Smooth muscle cell (in vitro differentiated cells): ENCODE measurements around the gene RNU1-1. TPM values are rescaled to one million over a fixed set of nuclear protein-coding genes. Genes with fewer than 3 reads are reported as not detected.
"Not testable (repeated sequence)": the region's sequence is repeated elsewhere in the genome, so short reads cannot be mapped to it uniquely, and the experiment has no call there.

Experiments
- DNase-seq: peaks from one replicate; lab custom pipeline; 2025; ENCODE audit not compliant: unreplicated experiment; lab: John Stamatoyannopoulos, UW
- H2AFZ ChIP-seq: fragments of 200-600 bp; sonication (generic); 2 replicates; pipeline ENCODE4 v1.6.0; 2016; ENCODE audit warnings: antibody characterized with exemption, low read depth, mild to moderate bottlenecking
- H3F3A ChIP-seq: fragments of 200-600 bp; sonication (generic); 2 replicates; pipeline ENCODE4 v1.6.0; 2017; ENCODE audit warnings: antibody characterized with exemption, low read depth
- H3K27ac ChIP-seq: fragments of 200-600 bp; sonication (generic); 2 replicates; pipeline ENCODE4 v1.5.1; 2016; ENCODE audit warnings: low read depth, mild to moderate bottlenecking
- H3K27me3 ChIP-seq: fragments of 200-600 bp; sonication (generic); 2 replicates; pipeline ENCODE4 v1.6.1; 2016; ENCODE audit warnings: low read depth, mild to moderate bottlenecking
- H3K36me3 ChIP-seq: fragments of 200-600 bp; sonication (generic); 2 replicates; pipeline ENCODE4 v1.5.1; 2016; ENCODE audit warnings: low read depth
- H3K4me1 ChIP-seq: fragments of 200-600 bp; sonication (generic); 2 replicates; pipeline ENCODE4 v1.5.1; 2016; ENCODE audit warnings: low read depth
- H3K4me2 ChIP-seq: fragments of 200-600 bp; sonication (generic); 2 replicates; pipeline ENCODE4 v1.6.0; 2016; ENCODE audit warnings: mild to moderate bottlenecking
- H3K4me3 ChIP-seq: fragments of 200-600 bp; sonication (generic); 2 replicates; pipeline ENCODE4 v1.5.1; 2016; ENCODE audit warnings: mild to moderate bottlenecking
- H3K79me2 ChIP-seq: fragments of 200-600 bp; sonication (generic); 2 replicates; pipeline ENCODE4 v1.6.0; 2016; ENCODE audit warnings: low read depth, mild to moderate bottlenecking
- H3K9ac ChIP-seq: fragments of 200-600 bp; sonication (generic); 2 replicates; pipeline ENCODE4 v1.6.0; 2016; ENCODE audit warnings: low read depth
- H3K9me3 ChIP-seq: fragments of 200-600 bp; sonication (generic); replicated peaks from 2 replicates; pipeline ENCODE4 v1.5.1; 2016; ENCODE audit warnings: low read depth
- H4K20me1 ChIP-seq: fragments of 200-600 bp; sonication (generic); 2 replicates; pipeline ENCODE4 v1.6.0; 2016; ENCODE audit warnings: low read depth
- WGBS: methylation state at CpG from one replicate; pipeline ENCODE4 v1.1.7; 2016; ENCODE audit warnings: low lambda C conversion rate; 5-methylcytosine and 5-hydroxymethylcytosine counted together
- polyA plus RNA-seq: library from polyadenylated mRNA; unstranded; fragments of >200 nt; fragmentation: Nextera tagmentation; extraction: Ambion mirVana; gene quantifications from 2 replicates; pipeline ENCODE4 v1.2.1, GENCODE V29; 2016
- total RNA-seq: library from RNA; depleted of rRNA; stranded (reverse); fragments of >200 nt; gene quantifications from 2 replicates; pipeline ENCODE4 v1.2.3, GENCODE V29; 2014

Gene RNU1-1
- total RNA-seq (under 0.01 TPM in 2 replicates), polyA plus RNA-seq (4.2 and 6.4 TPM in 2 replicates)

DNA sequence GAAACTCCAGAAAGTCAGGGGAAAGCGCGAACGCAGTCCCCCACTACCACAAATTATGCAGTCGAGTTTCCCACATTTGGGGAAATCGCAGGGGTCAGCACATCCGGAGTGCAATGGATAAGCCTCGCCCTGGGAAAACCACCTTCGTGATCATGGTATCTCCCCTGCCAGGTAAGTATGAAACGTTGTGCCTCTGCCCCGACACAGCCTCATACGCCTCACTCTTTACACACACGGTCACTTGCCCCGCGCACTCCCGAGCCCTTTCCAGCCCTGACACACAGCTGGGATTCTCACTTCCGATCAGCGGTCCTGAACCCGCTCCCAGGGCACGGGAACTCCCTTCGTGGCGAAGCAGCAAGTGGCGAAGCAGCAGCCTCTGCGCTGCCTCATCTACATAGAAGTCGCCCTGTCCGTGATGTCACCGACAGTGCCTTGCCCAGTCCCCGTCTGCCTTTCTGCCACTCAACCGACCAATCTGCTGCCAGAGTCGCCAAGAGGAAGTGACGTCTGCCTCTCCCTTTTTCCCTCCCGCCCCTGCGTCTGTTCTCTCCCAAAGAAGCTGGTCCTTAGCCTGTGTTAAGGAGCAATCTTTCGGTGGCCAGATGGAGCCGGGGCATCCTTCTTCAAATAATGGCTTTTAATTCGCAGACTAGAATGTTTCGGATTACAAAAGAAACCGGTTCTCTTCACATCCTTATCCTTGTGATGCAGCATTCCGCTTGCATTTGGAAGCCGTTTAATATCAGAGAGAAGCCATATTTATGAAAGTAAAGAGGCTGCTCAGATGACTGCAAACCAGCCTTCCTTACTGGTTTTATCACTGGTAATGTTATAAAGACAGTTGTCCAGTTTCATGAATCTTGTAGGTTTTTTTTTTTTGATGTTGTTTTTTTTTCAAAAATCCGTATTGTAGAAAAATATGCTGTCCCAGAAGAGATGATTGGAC, at the start of gene RNU1-1:
Gene RNU1-1 (minus strand): TSS at position 179 of the 949 bp plus-strand sequence.
- Histone ChIP-seq H3K4me3 (peak within 1 kb of the TSS; percentile 63), H3K4me2 (peak within 1 kb of the TSS; percentile 87), H3K9ac (peak within 1 kb of the TSS; percentile 98), H2AFZ (peak within 1 kb of the TSS; percentile 92), H3K27ac (peak within 1 kb of the TSS; percentile 98)
- not testable (repeated sequence) for DNase-seq, H3F3A ChIP-seq, H3K27me3 ChIP-seq, H3K79me2 ChIP-seq, H3K36me3 ChIP-seq, H3K9me3 ChIP-seq, H4K20me1 ChIP-seq, H3K4me1 ChIP-seq
- WGBS: 4% methylated on average over 36 of the region's 40 CpGs

DNA sequence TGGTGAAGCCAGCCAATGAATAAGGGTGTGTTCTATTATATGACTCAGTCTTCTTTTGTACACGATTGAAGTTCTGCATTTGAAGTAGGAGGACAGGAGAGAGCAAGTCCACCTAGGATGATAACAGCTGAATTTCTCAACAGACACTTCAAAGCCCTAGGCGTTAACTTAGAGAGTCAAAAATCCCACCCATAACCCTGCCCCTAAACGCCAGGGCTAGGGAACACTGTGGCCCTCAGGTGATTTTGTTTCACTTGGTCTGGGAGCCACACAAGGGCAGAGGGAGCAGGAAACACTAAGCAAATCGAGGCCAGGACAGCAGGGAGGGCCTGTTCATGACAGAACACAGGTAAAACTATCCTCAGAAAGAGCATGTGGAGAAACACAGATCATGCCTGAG, 47.0 kb upstream of the RNU1-1 start:
- DNase-seq, H3K27me3 ChIP-seq, H3F3A ChIP-seq, H3K9ac ChIP-seq, H3K4me2 ChIP-seq, H3K79me2 ChIP-seq, H3K4me3 ChIP-seq, H3K4me1 ChIP-seq, H3K27ac ChIP-seq, H4K20me1 ChIP-seq, H3K36me3 ChIP-seq, H3K9me3 ChIP-seq, H2AFZ ChIP-seq: not testable (repeated sequence)
- 78% methylated on average over 4 of the region's 4 CpGs for WGBS

DNA sequence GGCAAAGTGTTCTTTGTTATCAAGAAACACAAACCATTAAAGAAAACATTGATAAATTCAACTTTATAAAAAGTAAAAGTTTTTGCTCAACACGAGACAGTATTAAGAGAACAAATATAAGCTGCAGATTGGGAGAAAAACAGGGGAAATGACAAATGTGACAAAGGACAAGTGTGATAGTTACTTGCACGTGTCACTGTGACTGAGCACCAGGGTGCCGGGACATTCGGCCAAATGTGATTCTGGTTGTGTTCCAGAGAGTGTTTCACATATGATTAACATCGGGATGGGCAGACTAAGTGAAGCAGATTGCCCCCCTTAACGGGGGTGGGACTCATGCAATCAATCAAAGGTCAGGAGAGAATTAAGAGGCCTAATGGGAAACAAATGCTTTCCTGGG, 46.4 kb upstream of the RNU1-1 start:
- 83% methylated on average over 6 of the region's 6 CpGs for WGBS
- H3K4me1 ChIP-seq, H3K27ac ChIP-seq, H3K36me3 ChIP-seq, H3K4me2 ChIP-seq, H3K27me3 ChIP-seq, H3F3A ChIP-seq, H4K20me1 ChIP-seq, H3K4me3 ChIP-seq, H3K79me2 ChIP-seq, H2AFZ ChIP-seq, H3K9ac ChIP-seq, H3K9me3 ChIP-seq, DNase-seq: not testable (repeated sequence)

DNA sequence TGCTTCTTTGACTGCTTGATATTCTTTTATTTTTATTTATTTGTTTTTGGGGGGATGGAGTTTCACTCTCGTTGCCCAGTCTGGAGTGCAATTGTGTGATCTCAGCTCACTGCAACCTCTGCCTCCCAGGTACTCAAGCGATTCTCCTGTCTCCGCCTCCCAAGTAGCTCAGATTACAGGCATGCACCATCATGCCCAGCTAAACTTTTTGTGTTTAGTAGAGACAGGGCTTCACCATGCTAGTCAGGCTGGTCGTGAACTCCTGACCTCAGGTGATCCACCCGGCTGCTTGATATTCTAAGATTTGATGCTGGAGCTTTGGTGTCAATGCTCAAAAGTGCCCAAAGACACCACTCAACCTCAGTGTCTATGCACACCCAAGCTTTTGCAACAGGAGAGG, 45.6 kb upstream of the RNU1-1 start:
- H3K9me3 ChIP-seq, H3K27me3 ChIP-seq, H3K36me3 ChIP-seq, H3K4me3 ChIP-seq, H3K9ac ChIP-seq, DNase-seq, H3F3A ChIP-seq, H3K4me2 ChIP-seq, H4K20me1 ChIP-seq, H3K27ac ChIP-seq, H3K4me1 ChIP-seq, H3K79me2 ChIP-seq, H2AFZ ChIP-seq: not testable (repeated sequence)
- no CpG with 5 or more reads among the region's 5 CpGs for WGBS

DNA sequence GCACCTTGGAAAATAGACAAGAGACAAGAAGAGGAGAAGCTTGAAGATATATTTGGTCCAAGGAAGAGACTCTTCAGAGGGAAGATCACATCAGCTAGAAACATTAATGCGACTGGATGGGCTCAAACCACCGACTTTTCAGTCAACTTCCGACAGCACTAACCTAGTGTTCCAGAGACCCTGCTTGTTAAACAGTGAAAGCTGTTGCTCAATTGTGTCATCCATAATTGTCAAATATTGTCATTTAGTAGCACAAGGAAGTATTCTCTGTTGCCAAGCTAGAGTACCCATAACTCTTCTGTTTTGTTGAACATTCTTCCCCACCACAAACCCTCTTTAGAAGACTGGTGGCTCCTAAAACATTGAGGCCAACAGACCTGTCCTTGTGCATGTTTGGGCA, 42.9 kb upstream of the RNU1-1 start:
- H3K9ac ChIP-seq, H4K20me1 ChIP-seq, H3K79me2 ChIP-seq, H2AFZ ChIP-seq, H3F3A ChIP-seq, H3K9me3 ChIP-seq, H3K27ac ChIP-seq, H3K36me3 ChIP-seq, H3K4me1 ChIP-seq, H3K4me2 ChIP-seq, H3K27me3 ChIP-seq, H3K4me3 ChIP-seq, DNase-seq: not testable (repeated sequence)
- 95% methylated on average over 3 of the region's 3 CpGs for WGBS

DNA sequence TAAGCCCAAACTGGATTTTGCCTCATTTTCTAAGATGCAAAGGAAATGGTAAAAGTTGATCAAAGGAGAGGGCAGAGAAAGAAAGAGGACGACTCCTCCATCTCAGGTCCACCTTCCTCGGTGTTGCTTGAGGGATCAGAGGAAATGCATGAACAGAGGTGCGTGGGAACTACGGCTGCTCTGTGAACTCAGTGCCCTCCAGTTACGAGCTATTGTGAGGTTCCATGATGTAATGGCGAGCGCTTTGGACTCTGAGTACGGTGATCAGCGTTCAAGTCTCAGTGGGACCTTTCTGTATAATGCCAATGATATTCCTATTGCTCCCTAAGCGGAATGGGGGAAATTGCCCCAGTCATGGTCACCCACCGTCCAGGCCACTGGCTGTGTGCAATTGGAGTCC, 39.2 kb upstream of the RNU1-1 start:
- H3K27me3 ChIP-seq, H4K20me1 ChIP-seq, H3K36me3 ChIP-seq, H3F3A ChIP-seq, H3K4me1 ChIP-seq, H3K79me2 ChIP-seq, H3K9me3 ChIP-seq, H2AFZ ChIP-seq, DNase-seq, H3K9ac ChIP-seq, H3K4me2 ChIP-seq, H3K4me3 ChIP-seq, H3K27ac ChIP-seq: not testable (repeated sequence)
- WGBS: 93% methylated on average over 10 of the region's 11 CpGs

DNA sequence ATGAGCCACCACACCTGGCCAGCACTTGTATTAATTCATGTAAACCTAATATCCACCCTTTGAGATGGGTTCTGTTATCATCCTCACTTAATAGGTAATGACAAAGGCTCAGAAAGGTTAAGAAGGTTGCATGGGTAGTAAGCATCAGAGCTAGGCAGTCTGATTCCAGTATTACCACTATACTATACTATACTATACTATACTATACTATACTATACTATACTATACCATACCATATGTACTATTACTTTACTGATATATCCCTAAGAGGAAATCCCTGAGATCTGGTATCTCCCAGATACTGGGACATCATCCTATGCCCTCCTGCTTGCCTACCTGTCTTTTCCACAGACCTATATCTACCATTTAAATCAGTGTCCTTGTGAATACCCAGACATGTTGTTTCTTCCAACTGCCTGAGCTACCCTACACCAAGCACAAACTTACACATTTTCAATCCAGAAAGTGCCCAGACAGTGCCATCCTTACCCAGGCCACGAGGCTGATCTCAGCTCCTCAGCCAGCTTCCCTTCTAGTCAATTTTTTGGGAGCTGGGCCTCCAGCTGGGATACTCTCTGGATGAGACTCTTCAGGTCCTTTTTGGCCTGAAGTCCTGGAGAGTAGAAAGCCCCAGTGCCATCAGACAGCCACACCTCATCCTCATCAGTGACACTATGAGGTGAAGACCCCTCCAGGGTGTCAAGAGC, 36.3 kb upstream of the RNU1-1 start:
- H2AFZ ChIP-seq, H3K27ac ChIP-seq, H3K4me1 ChIP-seq, H4K20me1 ChIP-seq, H3K4me3 ChIP-seq, H3K9ac ChIP-seq, H3K4me2 ChIP-seq, H3K27me3 ChIP-seq, DNase-seq, H3K9me3 ChIP-seq, H3K36me3 ChIP-seq, H3F3A ChIP-seq, H3K79me2 ChIP-seq: not testable (repeated sequence)
- 76% methylated on average over 1 of the region's 1 CpG for WGBS

DNA sequence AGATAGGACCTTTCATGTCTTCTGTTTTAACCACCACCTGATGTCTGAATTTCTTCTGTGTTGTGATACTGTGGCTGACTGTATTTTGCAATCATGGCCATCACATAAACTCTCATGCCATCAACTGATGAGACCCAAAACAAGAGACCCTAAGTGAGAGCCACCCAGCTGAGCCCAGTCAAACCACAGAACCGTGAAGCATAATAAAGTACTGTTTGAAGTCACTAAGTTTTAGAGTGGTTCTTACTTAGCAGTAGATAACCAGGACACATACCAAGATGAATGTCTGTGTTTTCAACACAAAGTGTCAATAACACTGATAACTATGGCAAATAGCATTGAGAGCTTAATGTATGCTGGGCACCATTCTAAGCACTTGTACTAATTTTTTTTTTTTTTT, 35.5 kb upstream of the RNU1-1 start:
- not testable (repeated sequence) for H4K20me1 ChIP-seq, DNase-seq
- 82% methylated on average over 1 of the region's 1 CpG for WGBS

More for the DNA sequence above, 35.5 kb upstream of the RNU1-1 start:
- H3K4me1 ChIP-seq, H3K9me3 ChIP-seq, H3K79me2 ChIP-seq, H3F3A ChIP-seq, H2AFZ ChIP-seq, H3K4me2 ChIP-seq, H3K27me3 ChIP-seq, H3K4me3 ChIP-seq, H3K36me3 ChIP-seq, H3K27ac ChIP-seq, H3K9ac ChIP-seq: not testable (repeated sequence)
